ENCODE measurements around the gene GAS2L1.

GAS2L1 gene

DNA sequence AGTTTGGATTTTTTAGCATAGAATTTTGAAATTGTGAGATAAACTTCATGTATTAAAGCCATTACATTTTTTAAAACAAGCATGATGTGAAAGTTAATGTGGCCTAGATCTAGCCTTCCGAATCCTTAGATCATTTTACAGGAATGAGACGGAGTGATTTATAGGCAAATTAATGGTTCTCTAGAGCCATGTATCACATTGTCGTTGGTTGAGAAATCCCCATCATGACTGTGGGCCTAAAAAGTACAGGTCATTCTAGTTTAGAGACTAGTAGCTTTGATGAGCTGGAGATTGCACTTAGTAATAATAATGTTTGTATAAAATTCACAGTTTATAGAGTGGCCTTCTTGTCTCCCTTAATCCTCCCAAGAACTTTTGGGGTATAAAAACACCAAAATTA is 31.3 kb upstream of the GAS2L1 start:
- DNase-seq (ENCODE audit: low read depth in 2 of 2) = no peak

DNA sequence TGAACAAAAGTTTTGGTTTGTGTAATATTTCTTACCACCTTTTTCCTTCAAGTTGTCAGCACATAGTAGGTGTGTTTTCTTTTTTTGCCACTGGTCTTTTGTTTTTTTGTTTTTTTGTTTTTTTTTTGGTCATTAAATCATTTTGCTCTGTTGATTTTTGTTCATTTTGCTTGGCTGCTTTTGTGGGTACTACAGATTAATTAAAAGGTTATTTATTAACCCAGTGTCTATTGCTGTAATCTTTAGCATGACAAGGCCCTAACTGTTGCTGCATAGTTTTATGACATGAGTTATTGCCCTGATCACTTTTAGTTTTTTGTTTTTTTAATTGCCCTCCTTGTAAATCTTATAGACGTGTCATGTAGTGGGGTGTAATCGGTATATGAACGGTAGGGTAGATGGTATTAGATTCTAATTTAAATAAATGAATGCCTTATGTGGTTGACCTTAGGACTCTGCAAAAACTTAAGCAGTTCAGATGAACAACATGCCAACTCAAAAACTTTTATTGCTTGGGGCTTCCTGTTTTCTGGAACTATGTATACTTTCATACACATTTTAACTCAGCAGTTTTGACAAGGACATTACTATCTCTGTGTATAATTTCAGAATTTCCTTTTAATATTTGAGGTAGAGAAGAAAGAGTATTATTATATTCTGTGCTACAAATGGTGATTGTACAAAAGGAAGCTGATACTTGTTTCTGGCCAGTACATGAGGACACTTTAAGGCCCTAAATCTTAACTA is 30.5 kb upstream of the GAS2L1 start:
- DNase-seq (ENCODE audit: low read depth in 2 of 2) = no peak

DNA sequence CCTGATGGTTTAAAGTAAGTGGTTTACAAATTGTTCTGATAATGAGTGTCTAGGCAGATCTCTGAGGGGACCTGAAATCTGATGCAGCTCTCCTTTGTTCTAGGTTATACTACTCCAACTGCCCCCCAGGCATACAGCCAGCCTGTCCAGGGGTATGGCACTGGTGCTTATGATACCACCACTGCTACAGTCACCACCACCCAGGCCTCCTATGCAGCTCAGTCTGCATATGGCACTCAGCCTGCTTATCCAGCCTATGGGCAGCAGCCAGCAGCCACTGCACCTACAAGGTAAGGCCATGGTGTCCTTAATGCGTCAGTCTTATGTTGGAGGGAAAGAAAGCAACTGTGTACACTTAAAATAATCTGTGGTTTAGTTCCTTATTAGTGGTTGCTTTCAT is 28.5 kb upstream of the GAS2L1 start:
- DNase-seq (ENCODE audit: low read depth in 2 of 2) = no peak

DNA sequence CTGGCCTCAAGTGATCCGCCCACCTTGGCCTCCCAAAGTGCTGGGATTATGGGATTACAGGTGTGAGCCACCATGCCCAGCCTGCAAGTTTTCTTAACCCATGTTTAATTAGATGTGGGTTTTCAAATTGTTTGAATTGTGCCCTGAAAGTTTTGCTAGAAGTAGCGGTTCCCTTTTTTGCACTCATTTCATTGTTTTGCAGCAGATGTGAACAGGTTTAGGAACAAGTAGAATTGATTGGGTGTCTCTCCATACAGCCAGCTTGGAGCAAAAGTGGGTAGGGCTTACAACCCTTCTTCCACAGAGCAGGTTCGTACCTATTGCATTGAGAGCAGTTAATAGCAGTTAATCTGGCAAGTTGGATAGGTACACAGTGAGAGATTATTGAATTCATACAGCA is 22.3 kb upstream of the GAS2L1 start:
- DNase-seq (ENCODE audit: low read depth in 2 of 2) = no peak

DNA sequence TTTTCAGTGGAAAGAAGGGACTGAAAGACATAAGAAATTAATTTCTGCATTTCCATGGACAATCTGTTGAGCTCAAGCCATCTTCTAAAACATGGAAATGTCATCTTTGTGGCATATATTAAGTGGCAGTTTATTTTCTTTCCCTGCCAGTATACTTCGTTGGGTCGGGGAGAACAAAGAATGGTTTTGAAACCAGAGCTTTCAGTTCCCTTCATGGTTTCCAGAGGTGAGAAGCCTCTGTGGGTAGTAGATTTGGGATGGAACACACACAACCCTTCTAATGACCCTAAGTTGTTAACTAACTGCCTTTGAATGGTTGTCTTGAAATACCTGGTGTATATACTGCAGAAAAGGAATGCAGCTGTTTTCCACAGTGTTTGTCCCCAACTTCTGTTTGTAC is 17.6 kb upstream of the GAS2L1 start:
- no peak for DNase-seq (ENCODE audit: low read depth in 2 of 2)

DNA sequence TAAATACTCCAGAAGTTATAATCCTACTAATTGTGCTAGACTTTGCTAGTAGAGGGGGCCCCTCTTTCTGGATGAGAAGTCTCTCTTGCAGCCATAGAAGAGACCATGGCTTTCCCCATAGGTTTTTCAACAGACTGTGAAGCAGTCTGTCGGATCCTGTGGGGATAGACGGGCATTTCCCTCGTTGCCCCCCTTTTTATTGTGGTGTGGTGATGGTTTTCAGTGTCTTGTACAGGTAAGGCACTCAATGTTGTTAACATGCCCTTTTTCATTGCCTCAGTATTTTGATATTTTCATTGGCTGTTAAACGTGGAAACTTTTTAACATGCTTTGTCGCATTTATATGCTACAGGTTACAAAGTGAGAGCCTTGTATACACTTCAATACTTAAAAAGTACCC is 16.4 kb upstream of the GAS2L1 start:
- no peak for DNase-seq (ENCODE audit: low read depth in 2 of 2)

DNA sequence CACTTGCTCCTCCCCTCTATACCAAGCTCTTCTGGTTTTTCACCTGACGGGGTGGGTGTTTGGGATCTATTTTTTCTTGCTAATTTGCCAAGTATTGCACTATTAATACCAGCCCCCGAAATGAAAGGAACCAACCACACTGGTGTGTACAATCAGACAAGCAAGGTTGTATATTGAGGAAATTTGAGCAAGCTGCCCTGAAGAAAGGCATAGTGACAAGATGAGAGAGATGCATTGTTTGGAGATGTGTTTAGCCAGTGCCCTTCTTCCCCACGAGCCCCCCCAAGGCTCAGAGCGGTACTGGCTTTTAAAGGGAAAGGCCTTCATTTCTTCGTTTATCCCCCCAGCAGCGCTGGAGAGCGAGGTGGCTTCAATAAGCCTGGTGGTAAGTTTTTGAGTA is 15.2 kb upstream of the GAS2L1 start:
- DNase-seq (ENCODE audit: low read depth in 2 of 2) = no peak

DNA sequence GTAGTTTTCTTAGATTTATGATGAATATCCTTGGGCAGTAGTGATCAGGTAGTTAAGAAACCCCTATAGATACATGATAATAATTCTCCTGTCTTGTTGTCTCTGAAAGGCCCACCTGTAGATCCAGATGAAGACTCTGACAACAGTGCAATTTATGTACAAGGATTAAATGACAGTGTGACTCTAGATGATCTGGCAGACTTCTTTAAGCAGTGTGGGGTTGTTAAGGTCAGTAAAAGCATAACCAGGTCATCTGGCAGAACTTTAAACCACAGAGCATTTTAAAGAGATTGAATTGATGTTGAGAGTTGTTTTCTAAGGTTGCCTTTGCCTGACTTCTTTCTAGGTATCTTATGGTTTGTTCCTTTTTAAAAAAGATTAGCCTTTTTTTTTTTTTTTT is 14.1 kb upstream of the GAS2L1 start:
- no peak for DNase-seq (ENCODE audit: low read depth in 2 of 2)

DNA sequence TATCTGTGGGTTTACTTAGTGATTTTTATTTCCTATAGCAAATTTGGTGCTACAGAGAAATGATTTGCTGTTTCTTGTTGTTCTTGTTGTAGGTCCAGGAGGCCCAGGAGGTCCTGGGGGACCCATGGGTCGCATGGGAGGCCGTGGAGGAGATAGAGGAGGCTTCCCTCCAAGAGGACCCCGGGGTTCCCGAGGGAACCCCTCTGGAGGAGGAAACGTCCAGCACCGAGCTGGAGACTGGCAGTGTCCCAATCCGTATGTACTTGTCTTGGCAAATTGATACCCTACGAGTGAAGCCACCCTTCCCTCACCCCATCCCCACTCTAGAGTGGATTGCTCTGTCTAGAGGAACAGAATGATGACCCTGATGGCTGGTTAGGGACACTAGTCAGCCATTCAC is 7.8 kb upstream of the GAS2L1 start:
- DNase-seq (ENCODE audit: low read depth in 2 of 2) = no peak

DNA sequence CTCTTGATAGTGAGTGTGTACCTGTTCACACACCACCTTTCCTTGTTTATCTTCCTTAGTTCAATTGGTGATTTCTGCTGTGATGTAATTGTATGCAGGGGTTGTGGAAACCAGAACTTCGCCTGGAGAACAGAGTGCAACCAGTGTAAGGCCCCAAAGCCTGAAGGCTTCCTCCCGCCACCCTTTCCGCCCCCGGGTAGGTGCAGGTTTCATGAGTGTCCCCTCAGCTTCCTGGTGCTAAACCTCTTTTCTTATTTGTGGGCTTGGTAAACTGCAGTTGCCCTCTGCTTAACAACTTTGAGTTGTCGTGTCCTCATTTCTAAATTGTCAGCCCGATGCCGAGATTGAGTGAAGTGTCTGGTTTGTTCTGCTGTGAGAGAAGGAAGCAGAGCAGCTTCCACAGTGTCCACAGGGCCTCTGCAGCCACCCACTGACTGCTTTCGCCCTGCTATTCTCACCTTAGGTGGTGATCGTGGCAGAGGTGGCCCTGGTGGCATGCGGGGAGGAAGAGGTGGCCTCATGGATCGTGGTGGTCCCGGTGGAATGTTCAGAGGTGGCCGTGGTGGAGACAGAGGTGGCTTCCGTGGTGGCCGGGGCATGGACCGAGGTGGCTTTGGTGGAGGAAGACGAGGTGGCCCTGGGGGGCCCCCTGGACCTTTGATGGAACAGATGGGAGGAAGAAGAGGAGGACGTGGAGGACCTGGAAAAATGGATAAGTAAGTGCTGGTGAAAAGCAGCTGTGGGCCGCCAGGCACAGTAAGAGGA is 7.1 kb upstream of the GAS2L1 start:
- DNase-seq (ENCODE audit: low read depth in 2 of 2) = no peak

DNA sequence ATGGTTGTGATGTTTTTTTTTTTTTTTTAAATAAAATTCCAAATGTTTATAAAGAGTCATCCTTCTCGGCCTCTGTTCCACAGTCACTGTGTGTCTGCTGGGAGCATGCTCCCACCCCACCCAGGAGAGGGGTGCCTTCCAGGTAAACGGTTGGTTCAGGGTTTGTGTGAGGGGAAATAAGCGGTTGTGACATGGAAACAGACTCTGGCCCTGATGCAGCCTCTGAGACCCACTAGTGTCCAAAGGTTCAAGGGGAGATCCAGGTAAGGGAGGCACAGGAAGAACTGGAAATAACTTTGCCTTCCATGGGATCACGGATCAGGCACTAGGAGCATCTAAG is 6.0 kb upstream of the GAS2L1 start:
- DNase-seq (ENCODE audit: low read depth in 2 of 2) = no peak

DNA sequence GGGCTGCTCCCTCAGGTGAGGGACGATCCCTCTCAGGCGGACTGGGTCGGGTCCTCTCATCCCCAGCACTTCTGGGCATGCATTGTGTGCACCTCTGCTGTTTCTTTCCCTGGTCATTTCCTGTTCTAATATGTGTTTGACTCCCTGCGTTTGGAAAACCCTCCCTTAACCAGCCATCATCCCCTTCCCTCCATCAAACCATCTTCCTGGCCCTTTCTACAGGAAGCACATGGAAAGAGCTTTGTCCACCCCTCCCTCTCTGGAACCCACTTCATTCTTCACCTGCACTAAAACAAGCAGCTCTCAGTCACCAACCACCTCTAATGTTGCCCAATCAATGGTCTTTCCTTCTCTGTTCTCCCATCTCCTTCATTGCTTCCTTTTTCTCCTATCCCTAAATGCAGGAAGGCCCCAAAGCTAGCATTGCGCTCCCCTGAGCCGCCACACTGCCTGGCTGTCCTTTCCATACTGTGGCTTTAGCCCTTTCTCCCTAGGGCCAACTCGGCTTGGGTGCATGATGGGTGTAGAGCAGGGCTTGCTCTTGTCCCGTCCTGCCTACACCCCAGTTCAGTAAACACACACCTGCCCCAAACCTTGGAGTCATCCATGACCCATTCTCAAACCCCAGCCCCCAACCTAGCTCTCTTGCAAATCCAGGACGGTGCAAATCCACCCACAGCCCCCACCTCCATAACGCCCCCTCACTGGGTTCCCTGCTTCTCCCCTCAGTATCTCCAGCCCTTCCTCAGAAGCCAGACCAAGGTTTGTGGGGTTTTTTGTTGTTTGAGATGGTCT is 5.4 kb upstream of the GAS2L1 start:
- no peak for DNase-seq (ENCODE audit: low read depth in 2 of 2)

DNA sequence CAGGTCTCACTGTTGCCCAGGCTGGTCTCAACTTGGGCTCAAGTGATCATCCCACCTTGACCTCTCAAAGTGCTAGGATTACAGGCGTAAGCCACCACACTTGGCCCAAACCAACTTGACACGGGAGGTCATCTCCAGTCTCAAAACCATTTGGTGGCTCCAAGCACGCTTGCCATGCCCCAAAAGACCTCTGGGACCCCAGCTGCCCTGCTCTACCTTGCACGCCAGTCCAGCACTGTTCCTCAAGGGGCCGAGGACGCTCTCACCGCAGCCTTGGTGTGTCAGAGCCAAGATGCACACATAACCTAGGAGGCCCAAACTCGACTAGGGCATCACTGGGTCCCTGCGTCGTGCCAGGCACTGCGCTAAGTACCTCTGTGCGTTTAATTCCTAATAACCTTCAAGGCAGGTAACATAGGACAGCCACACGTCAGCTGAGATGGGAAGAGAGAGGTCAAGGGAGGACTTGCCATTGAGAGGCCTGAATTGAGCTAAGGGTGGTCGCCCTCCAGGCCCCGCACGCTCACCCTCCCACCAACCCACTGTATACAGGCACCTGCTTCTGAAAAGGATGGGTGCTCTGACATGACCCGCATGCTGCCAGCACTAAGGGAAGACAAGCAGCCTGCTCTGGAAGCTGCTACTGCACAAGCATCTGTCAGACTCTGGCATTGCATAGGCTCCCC is 4.6 kb upstream of the GAS2L1 start:
- no peak for DNase-seq (ENCODE audit: low read depth in 2 of 2)

DNA sequence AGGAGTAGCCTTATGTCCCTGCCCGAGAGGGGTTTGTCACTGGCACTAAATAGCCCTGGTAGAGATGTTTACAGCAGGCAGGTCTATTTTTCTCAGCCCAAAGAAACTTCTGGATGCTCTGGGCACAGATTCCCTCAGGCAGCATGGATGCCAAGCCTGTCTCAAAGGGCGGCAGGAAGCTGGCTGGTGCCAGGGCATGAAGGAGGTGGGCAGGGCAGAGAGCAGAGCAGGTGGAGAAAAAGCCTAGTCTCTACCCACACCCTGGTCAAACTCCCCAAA is 4.1 kb upstream of the GAS2L1 start:
- no peak for DNase-seq (ENCODE audit: low read depth in 2 of 2)

DNA sequence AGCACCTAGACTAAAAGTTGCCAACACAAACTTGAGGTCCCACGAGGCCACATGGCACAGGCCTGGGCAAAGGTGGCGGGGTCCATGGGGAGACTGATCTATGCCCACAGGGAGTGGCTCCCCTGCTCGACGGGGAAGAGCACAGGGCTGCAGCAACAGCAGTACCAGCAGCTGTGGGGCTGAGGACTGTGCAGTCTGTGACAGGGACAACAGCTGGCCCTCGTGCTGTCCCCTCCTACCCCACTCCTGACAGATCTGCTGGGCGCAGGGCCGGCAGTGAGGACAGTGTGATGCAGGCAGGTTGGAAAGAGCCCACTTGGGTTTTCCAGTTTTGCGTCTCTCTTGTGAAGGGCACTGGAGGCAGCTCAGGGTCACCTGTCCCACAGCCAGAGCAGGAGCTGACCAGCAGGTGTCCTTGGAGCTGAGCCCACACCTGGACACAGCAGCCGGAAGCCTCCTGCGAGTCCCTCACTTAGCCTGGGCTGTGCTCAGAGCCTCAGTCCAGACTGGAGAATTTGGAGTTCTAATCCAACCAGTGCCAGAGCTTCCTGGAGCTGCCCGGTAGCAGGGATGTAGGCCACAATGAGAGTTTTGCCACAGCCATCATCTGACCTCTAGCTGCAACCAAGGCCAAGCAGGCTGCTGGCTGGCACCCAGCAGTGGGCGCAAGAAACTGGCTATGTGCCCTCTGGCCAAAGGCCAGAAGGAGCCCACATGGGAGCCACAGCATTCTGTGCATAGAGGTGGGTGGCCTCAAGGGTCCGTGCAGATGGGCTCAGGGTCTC is 3.6 kb upstream of the GAS2L1 start:
- no peak for DNase-seq (ENCODE audit: low read depth in 2 of 2)

DNA sequence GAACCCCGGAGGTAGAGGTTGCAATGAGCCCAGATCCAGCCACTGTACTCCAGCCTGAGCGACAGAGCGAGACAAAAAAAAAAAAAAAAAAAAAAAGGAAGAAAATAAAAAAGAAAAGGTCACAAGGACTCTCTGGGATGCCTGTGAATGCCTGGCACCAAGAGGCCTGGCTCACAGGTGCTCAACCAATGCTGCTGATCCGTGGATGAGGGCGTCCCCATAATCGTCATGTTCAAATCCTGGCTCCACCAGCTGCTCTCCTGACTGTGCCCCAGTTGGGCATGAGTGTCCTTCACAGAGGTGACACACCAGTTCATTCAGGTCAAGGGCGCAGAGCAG is 645 bp upstream of the GAS2L1 start:
- DNase-seq (ENCODE audit: low read depth in 2 of 2) = no peak

DNA sequence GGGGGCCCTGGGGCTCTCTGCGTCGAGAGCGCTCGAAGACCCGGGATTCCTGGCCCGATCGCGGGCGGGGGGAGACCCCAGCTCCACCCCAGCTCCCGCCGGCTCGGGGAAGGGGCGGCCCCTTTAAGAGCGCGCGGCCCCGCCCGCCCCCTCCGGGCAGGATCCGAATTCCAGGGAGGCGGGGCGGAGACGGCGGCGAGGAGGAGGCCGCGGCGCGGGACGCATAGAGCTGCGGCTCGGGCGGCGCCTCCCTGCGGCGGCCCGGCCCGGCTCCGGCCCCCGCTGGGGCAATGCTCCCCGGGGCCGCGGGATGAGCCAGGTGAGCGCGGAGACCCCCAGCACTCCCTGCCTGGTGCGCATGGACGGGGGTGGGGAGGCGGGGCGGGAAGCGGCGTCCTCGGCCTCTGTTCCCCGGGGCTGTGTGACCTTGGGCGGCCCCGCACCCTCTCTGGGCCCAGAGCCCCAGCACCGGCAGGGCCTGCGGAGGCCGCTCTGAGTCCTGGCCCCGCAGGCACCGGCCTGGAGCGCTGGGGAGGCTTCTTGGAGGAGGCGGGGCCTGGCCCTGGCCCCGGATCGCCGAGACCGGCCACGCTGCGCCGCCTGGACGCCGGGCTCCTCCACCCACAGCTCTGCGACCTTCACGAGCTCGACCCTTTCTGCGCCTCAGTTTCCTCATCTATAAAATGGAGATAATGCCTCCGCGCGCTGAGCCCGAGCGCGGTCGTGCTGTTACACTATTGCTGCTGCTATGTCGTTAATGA is 565 bp downstream of the GAS2L1 start:
- peak in 1 of 2 donors; percentile 37 for DNase-seq (ENCODE audit: low read depth in 2 of 2)

DNA sequence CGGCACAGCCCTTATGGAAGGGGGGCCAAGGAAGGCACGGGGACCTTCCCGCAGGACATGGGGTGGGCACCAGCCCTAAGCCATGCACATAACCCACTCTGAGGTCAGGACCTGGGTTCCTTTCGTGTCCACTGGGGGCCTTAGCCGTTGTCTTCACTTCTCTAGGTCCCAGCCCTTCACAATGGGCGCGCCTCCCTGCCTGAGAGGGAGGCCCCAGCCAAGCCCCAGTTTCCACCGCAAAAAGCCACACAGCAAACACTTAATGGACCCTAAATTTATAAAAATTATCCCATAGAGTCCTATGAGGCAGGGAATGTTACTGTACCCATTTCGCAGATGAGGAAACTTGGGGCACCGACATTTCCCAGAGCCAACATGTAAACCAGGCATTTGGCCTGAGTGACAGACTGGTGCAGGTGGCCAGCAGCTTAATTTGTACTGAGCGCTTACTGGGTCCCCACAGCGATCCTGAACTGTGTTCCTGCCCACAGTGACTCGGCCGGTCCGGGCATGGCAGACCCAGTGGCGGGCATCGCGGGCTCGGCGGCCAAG is 1.2 kb downstream of the GAS2L1 start:
- no peak for DNase-seq (ENCODE audit: low read depth in 2 of 2)

DNA sequence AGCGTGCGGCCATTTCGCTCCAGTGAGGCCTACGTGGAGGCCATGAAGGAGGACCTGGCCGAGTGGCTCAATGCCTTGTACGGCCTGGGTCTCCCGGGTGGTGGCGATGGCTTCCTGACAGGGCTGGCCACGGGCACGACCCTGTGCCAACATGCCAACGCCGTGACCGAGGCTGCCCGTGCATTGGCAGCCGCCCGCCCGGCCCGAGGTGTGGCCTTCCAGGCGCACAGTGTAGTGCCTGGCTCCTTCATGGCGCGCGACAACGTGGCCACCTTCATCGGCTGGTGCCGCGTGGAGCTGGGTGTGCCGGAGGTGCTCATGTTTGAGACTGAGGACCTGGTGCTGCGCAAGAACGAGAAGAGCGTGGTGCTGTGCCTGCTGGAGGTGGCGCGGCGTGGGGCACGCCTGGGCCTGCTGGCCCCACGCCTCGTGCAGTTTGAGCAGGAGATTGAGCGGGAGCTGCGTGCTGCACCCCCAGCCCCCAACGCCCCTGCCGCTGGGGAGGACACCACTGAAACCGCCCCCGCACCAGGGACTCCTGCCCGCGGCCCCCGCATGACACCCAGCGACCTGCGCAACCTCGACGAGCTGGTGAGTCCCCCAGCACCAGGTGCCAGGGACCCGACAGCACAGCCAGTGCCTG is 1.8 kb downstream of the GAS2L1 start:
- no peak for DNase-seq (ENCODE audit: low read depth in 2 of 2)

DNA sequence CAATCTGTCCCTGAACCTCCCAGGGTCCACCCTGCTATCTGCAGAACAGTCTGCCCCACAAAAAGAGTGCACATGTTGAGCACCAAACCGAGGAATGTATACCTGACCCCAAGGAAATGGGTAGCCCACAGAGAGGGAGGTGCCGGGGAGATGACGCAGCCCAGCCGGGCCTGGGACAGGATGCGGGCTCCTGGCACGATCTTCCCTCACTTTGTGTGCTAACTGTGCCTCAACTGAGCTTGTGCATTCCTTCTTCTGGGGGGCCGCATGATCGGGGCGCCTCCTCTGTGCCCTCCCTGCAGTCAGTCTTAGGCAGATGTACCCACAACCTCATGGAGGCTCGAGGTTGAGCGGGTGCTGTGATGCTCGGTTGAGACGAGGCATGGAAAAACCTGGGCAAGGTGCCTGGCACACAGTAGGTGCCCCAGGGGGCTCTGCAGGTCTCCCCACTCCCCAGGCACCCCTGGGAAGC is 2.4 kb downstream of the GAS2L1 start:
- DNase-seq (ENCODE audit: low read depth in 2 of 2) = no peak
